Measurements from ENCODE around the gene NUDT6. TPM values are rescaled to one million over a fixed set of nuclear protein-coding genes. Genes with fewer than 3 reads are reported as not detected.

The NUDT6 gene
- total and polyA plus RNA-seq, 2 donors from 2014 or later, result 10.1 to 32.4 TPM

GRCh38 chr4:122914292-122914904 is 8.0 kb downstream of the NUDT6 start:
- no peaks in the 10 kb centered on the region for H3K27me3 ChIP-seq (ENCODE audit: control insufficient read depth, insufficient read depth, low read length)
- H3K27ac ChIP-seq (ENCODE audit: low read depth in 2 of 2, low read length in 2 of 2), result no peak overlapping the region
- H3K4me3 ChIP-seq (ENCODE audit: low read length in 3 of 3), result no peak overlapping the region
- H3K9ac ChIP-seq (ENCODE audit: low read length in 3 of 3), result no peak overlapping the region
- H3K9me3 ChIP-seq (ENCODE audit: control insufficient read depth in 2 of 3, insufficient read depth in 1 of 3, low read length in 3 of 3), result no peaks in the 10 kb centered on the region
- FAIRE-seq (peak; percentile 87), DNase-seq (peak in 2 of 5 donors; percentile 74 to 75)
- H3K4me1 ChIP-seq (ENCODE audit: control insufficient read depth in 2 of 3, insufficient read depth in 2 of 3, low read depth in 1 of 3, low read length in 3 of 3), result no peaks in the 10 kb centered on the region
- H3K36me3 ChIP-seq (ENCODE audit: control insufficient read depth in 2 of 3, insufficient read depth in 3 of 3, low read length in 3 of 3), result peaks cover 0 to 3% (median 0%) of the 10 kb centered on the region in 3 donors
- intact Hi-C loops (cut with DNase I), result loop anchor here (10.0 kb wide), 1 partner anchor 160 kb away; no protein-coding TSS in a partner anchor
- TF ChIP-seq, protein P1, sequence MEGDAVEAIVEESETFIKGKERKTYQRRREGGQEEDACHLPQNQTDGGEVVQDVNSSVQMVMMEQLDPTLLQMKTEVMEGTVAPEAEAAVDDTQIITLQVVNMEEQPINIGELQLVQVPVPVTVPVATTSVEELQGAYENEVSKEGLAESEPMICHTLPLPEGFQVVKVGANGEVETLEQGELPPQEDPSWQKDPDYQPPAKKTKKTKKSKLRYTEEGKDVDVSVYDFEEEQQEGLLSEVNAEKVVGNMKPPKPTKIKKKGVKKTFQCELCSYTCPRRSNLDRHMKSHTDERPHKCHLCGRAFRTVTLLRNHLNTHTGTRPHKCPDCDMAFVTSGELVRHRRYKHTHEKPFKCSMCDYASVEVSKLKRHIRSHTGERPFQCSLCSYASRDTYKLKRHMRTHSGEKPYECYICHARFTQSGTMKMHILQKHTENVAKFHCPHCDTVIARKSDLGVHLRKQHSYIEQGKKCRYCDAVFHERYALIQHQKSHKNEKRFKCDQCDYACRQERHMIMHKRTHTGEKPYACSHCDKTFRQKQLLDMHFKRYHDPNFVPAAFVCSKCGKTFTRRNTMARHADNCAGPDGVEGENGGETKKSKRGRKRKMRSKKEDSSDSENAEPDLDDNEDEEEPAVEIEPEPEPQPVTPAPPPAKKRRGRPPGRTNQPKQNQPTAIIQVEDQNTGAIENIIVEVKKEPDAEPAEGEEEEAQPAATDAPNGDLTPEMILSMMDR (IDR thresholded peaks at IDR 0.05; ENCODE audit: borderline replicate concordance, extremely low read depth, insufficient read depth), result peak; percentile 65

DNA sequence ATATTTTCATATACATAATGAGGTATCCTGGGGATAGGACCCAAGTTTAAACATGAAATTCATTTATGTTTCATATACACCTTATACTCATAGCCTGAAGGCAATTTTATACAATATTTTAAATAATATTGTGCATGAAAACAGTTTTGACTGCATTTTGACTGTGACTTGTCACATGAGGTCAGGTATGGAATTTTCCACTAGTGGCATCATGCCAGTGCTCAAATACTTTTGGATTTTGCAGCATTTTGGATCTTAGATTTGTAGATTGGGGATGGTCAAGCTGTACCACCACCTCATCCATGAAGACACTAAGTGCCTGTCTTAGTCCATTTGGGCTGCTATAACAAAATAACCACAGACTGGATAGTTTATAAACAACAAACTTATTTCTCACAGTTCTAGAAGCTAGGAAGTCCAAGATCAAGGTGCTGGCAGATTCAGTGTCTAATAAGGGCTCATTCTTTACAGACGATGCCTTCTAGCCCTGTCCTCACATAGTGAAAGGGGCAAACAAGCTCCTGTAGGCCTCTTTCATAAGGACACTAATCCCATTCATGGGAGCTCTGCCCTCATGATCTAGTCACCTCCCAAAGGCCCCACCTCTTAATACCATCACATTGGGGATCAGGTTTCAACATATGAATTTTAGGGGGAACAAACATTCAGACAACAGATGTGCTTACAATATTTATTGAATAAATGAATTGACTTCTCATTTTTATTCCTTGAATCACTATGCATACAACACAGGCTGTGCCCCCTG is 9.4 kb downstream of the NUDT6 start:
- Histone ChIP-seq H3K27me3 (ENCODE audit: control insufficient read depth, insufficient read depth, low read length) (no peaks in the 10 kb centered on the region), H3K9ac (ENCODE audit: low read length in 3 of 3) (no peak overlapping the region), H3K36me3 (ENCODE audit: control insufficient read depth in 2 of 3, insufficient read depth in 3 of 3, low read length in 3 of 3) (peaks cover 0 to 3% (median 0%) of the 10 kb centered on the region in 3 donors), H3K9me3 (ENCODE audit: control insufficient read depth in 2 of 3, insufficient read depth in 1 of 3, low read length in 3 of 3) (no peaks in the 10 kb centered on the region), H3K27ac (ENCODE audit: low read depth in 2 of 2, low read length in 2 of 2) (no peak overlapping the region), H3K4me1 (ENCODE audit: control insufficient read depth in 2 of 3, insufficient read depth in 2 of 3, low read depth in 1 of 3, low read length in 3 of 3) (no peaks in the 10 kb centered on the region), H3K4me3 (ENCODE audit: low read length in 3 of 3) (no peak overlapping the region)
- intact Hi-C loops (cut with DNase I), result loop anchor here (10.0 kb wide), 1 partner anchor 158 kb away; no protein-coding TSS in a partner anchor
- no peak for FAIRE-seq
- TF ChIP-seq, protein P1 (IDR thresholded peaks at IDR 0.05; ENCODE audit: borderline replicate concordance, extremely low read depth, insufficient read depth), result no peak
- DNase-seq, result no peak

DNA sequence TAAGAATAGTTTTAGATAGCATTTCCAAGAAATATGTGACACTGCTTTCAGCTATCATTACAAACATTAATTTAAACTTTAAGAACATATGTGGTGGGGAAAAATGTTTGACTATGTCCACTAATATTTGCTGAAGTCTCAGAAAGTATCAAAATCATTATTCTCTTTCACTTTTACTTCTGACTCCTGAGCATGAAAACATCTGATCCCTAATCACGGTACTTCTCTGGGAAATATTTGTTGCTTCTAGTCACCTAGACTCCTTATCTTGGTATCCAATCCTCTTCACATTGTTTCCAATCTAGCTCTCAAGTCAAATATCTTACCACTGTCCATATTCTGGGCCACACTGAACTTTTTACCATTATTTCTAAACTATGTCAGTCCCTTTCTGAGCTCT is 10.8 kb downstream of the NUDT6 start:
- H3K36me3 ChIP-seq (ENCODE audit: control insufficient read depth in 2 of 3, insufficient read depth in 3 of 3, low read length in 3 of 3), result peaks cover 0 to 2% (median 0%) of the 10 kb centered on the region in 3 donors
- TF ChIP-seq, protein P1 (IDR thresholded peaks at IDR 0.05; ENCODE audit: borderline replicate concordance, extremely low read depth, insufficient read depth), result no peak
- no peak overlapping the region for H3K27ac ChIP-seq (ENCODE audit: low read depth in 2 of 2, low read length in 2 of 2)
- no peak overlapping the region for H3K9ac ChIP-seq (ENCODE audit: low read length in 3 of 3)
- no peaks in the 10 kb centered on the region for H3K4me1 ChIP-seq (ENCODE audit: control insufficient read depth in 2 of 3, insufficient read depth in 2 of 3, low read depth in 1 of 3, low read length in 3 of 3)
- FAIRE-seq (no peak), DNase-seq (no peak)
- H3K4me3 ChIP-seq (ENCODE audit: low read length in 3 of 3), result no peak overlapping the region
- H3K9me3 ChIP-seq (ENCODE audit: control insufficient read depth in 2 of 3, insufficient read depth in 1 of 3, low read length in 3 of 3), result no peaks in the 10 kb centered on the region
- H3K27me3 ChIP-seq (ENCODE audit: control insufficient read depth, insufficient read depth, low read length), result no peaks in the 10 kb centered on the region
- intact Hi-C loops (cut with DNase I), result loop anchor here (10.0 kb wide), 1 partner anchor 157 kb away; no protein-coding TSS in a partner anchor

Measured in kidney (tissue), 14 donors.